Breast epithelium (tissue), 3 donors: ENCODE results near the gene SCYL1.

Source experiments
- CTCF ChIP-seq, 3 donors: fragments of 450-650 bp; IDR thresholded peaks; one replicate each; pipeline ENCODE4 v1.5.1; 2016 to 2017; ENCODE audit warnings: antibody characterized with exemption in 3 of 3, mild to moderate bottlenecking in 3 of 3, moderate library complexity in 3 of 3
- POLR2A ChIP-seq: fragments of 450-650 bp; IDR thresholded peaks from one replicate; pipeline ENCODE4 v1.6.1; 2016; ENCODE audit warnings: antibody characterized with exemption, mild to moderate bottlenecking, moderate library complexity

- TF ChIP-seq POLR2A (peak; percentile 17), CTCF (IDR thresholded peaks at IDR 0.05) (peak in 1 of 3 donors; percentile 5)
These were observed 20.8 kb upstream of the SCYL1 start for GRCh38 chr11:65503949-65504673.
